Ovary (tissue), 3 donors: ENCODE data around the gene C16orf89.

Experiments used
- POLR2A ChIP-seq: fragments of 450-650 bp; IDR thresholded peaks from one replicate; pipeline ENCODE4 v1.6.1; 2017; ENCODE audit warnings: antibody characterized with exemption, mild to moderate bottlenecking, moderate library complexity
- TF ChIP-seq, protein P1 (sequence below), 3 donors: fragments of 450-650 bp in 2 of 3; fragments of 200-600 bp in 1 of 3; IDR thresholded peaks; one replicate each; pipeline versions ENCODE4 v1.5.1 to v1.8.0; 2016 to 2022; ENCODE audit warnings: antibody characterized with exemption in 3 of 3, mild to moderate bottlenecking in 1 of 3
- donor health status: DM: no; HTN: no; CAD: no.

- TF ChIP-seq, protein P1, sequence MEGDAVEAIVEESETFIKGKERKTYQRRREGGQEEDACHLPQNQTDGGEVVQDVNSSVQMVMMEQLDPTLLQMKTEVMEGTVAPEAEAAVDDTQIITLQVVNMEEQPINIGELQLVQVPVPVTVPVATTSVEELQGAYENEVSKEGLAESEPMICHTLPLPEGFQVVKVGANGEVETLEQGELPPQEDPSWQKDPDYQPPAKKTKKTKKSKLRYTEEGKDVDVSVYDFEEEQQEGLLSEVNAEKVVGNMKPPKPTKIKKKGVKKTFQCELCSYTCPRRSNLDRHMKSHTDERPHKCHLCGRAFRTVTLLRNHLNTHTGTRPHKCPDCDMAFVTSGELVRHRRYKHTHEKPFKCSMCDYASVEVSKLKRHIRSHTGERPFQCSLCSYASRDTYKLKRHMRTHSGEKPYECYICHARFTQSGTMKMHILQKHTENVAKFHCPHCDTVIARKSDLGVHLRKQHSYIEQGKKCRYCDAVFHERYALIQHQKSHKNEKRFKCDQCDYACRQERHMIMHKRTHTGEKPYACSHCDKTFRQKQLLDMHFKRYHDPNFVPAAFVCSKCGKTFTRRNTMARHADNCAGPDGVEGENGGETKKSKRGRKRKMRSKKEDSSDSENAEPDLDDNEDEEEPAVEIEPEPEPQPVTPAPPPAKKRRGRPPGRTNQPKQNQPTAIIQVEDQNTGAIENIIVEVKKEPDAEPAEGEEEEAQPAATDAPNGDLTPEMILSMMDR (IDR thresholded peaks at IDR 0.05), result no peak
- TF ChIP-seq POLR2A, result no peak
Observed at GRCh38 chr16:5017678-5017969, 48.1 kb downstream of the C16orf89 start.
